ENCODE measurements around the gene C1orf74. TPM values are rescaled to one million over a fixed set of nuclear protein-coding genes. Genes with fewer than 3 reads are reported as not detected.

Gene C1orf74
- total RNA-seq, 1 experiment from 2014 or later: 4.6 TPM

GRCh38 chr1:209819058-209819457, 34.7 kb upstream of the C1orf74 start (continued):
- TF ChIP-seq AFF4 (CRISPR knock-in tag; IDR thresholded peaks at IDR 0.05; ENCODE audit: borderline replicate concordance) (no peak), KAT7 (CRISPR knock-in tag; IDR thresholded peaks at IDR 0.05; ENCODE audit: borderline replicate concordance) (no peak), ZNF317 (CRISPR knock-in tag; IDR thresholded peaks at IDR 0.05; ENCODE audit: borderline replicate concordance, low read depth) (no peak), CTCF (IDR thresholded peaks at IDR 0.05) (no peak), CREB1 (CRISPR knock-in tag; IDR thresholded peaks at IDR 0.05) (no peak), NR3C1 (CRISPR knock-in tag; conservative IDR thresholded peaks at IDR 0.05; ENCODE audit: low read depth) (no peak)

GRCh38 chr1:209817691-209818090, 33.3 kb upstream of the C1orf74 start:
- no peak for TF ChIP-seq ZNF671 (CRISPR knock-in tag; IDR thresholded peaks at IDR 0.05)
- no peak for TF ChIP-seq RELA (CRISPR knock-in tag; IDR thresholded peaks at IDR 0.05; ENCODE audit: borderline replicate concordance)
- TF ChIP-seq MXD4 (CRISPR knock-in tag; IDR thresholded peaks at IDR 0.05; ENCODE audit: borderline replicate concordance): no peak
- no peak overlapping the region for H3K4me3 Mint-ChIP-seq
- no peak overlapping the region for H3K27ac Mint-ChIP-seq
- peaks cover 25% of the 10 kb centered on the region for H3K27me3 Mint-ChIP-seq (ENCODE audit: low read depth)
- no peaks in the 10 kb centered on the region; the same call in 1 of the 2 replicates for H3K4me1 Mint-ChIP-seq
- H3K36me3 Mint-ChIP-seq: no peaks in the 10 kb centered on the region
- ChIA-PET CTCF (interaction anchor here (0.6 to 0.9 kb wide), 2 partner anchors 10 to 11 kb away, joined by 3 to 4 read pairs; partner anchors contain the start of gene UTP25), POLR2A (no interaction called here)
- ATAC-seq (no peak), DNase-seq (ENCODE audit: low spot score) (no peak)
- no peaks in the 10 kb centered on the region for H3K9me3 Mint-ChIP-seq

- ChIA-PET POLR2A (interaction anchor here (2.6 kb wide), 1 partner anchor 11 kb away, joined by 8 read pairs; the partner anchor contains the start of gene IRF6), CTCF (interaction anchor here (2.4 to 3.2 kb wide), 2 partner anchors 11 kb away, joined by 7 to 13 read pairs; partner anchors contain the start of genes IRF6 and UTP25)
- no peak for TF ChIP-seq MAX (CRISPR knock-in tag; IDR thresholded peaks at IDR 0.05)
- TF ChIP-seq ZNF219 (CRISPR knock-in tag; IDR thresholded peaks at IDR 0.05; ENCODE audit: borderline replicate concordance): no peak
- no peak for TF ChIP-seq NR1H2 (CRISPR knock-in tag; IDR thresholded peaks at IDR 0.05)
- no peak for TF ChIP-seq AFF4 (CRISPR knock-in tag; IDR thresholded peaks at IDR 0.05; ENCODE audit: borderline replicate concordance)
- TF ChIP-seq RELA (CRISPR knock-in tag; IDR thresholded peaks at IDR 0.05; ENCODE audit: borderline replicate concordance): no peak
- no peak for TF ChIP-seq ZMAT4 (CRISPR knock-in tag; IDR thresholded peaks at IDR 0.05)
- TF ChIP-seq ZNF317 (CRISPR knock-in tag; IDR thresholded peaks at IDR 0.05; ENCODE audit: borderline replicate concordance, low read depth): no peak
- TF ChIP-seq CREB1 (CRISPR knock-in tag; IDR thresholded peaks at IDR 0.05): no peak
- no peak for TF ChIP-seq MLX (CRISPR knock-in tag; IDR thresholded peaks at IDR 0.05)
- TF ChIP-seq IRF1 (CRISPR knock-in tag; IDR thresholded peaks at IDR 0.05): no peak
- no peak for TF ChIP-seq RORB (CRISPR knock-in tag; IDR thresholded peaks at IDR 0.05)
- Mint-ChIP-seq H3K9me3 (no peaks in the 10 kb centered on the region), H3K4me1 (no peaks in the 10 kb centered on the region; the same call in 1 of the 2 replicates), H3K4me3 (no peak overlapping the region), H3K27me3 (ENCODE audit: low read depth) (peaks cover 25% of the 10 kb centered on the region), H3K36me3 (no peaks in the 10 kb centered on the region), H3K27ac (no peak overlapping the region)
- DNase-seq (ENCODE audit: low spot score): no peak
- ATAC-seq: no peak
Observed at GRCh38 chr1:209816923-209817322, 32.6 kb upstream of the C1orf74 start.

All from WTC11 (cell line).